ENCODE measurements around the gene SPINK9.
"Not testable (repeated sequence)": the region's sequence is repeated elsewhere in the genome, so short reads cannot be mapped to it uniquely, and the experiment has no call there.

Gene SPINK9

GRCh38 chr5:148335259-148335658, at the start of gene SPINK9:
TSS of gene SPINK9 (plus strand) at chr5:148335559. CDS start at chr5:148335614, 55 bp downstream.
- DNase-seq = no peak

- DNase-seq = no peak
Measured at GRCh38 chr5:148290271-148291195, 44.8 kb upstream of the SPINK9 start.

GRCh38 chr5:148297731-148298130, 37.6 kb upstream of the SPINK9 start:
- no peak for DNase-seq

GRCh38 chr5:148306446-148306845, 28.9 kb upstream of the SPINK9 start:
- no peak for DNase-seq

GRCh38 chr5:148309019-148309418, 26.3 kb upstream of the SPINK9 start:
- no peak for DNase-seq

GRCh38 chr5:148309746-148310145, 25.6 kb upstream of the SPINK9 start:
- no peak for DNase-seq

- DNase-seq = no peak
Measured at GRCh38 chr5:148311484-148311883, 23.9 kb upstream of the SPINK9 start.

- DNase-seq = no peak
Measured at GRCh38 chr5:148312153-148312552, 23.2 kb upstream of the SPINK9 start, which contains the start of gene SPINK7. TSS of gene SPINK7 (plus strand) at chr5:148312423. CDS start at chr5:148312484, 61 bp downstream.

- DNase-seq = no peak
Measured at GRCh38 chr5:148314187-148314586, 21.2 kb upstream of the SPINK9 start.

GRCh38 chr5:148314731-148315130, 20.6 kb upstream of the SPINK9 start:
- DNase-seq = no peak

GRCh38 chr5:148320011-148320963, 15.1 kb upstream of the SPINK9 start:
- DNase-seq = not testable (repeated sequence)

- no peak for DNase-seq
Measured at GRCh38 chr5:148333262-148333849, 2.0 kb upstream of the SPINK9 start.

GRCh38 chr5:148336704-148337435, 1.5 kb downstream of the SPINK9 start:
- DNase-seq = no peak

- DNase-seq = no peak
Measured at GRCh38 chr5:148342371-148343045, 7.1 kb downstream of the SPINK9 start.

GRCh38 chr5:148343046-148343407, 7.7 kb downstream of the SPINK9 start:
- no peak for DNase-seq

- DNase-seq = no peak
Measured at GRCh38 chr5:148343603-148344487, 8.5 kb downstream of the SPINK9 start.

GRCh38 chr5:148347706-148348105, 12.3 kb downstream of the SPINK9 start:
- DNase-seq = no peak

GRCh38 chr5:148352696-148353095, 17.3 kb downstream of the SPINK9 start:
- DNase-seq = no peak

- no peak for DNase-seq
Measured at GRCh38 chr5:148353634-148354033, 18.3 kb downstream of the SPINK9 start.

GRCh38 chr5:148364343-148364742, 29.0 kb downstream of the SPINK9 start:
- no peak for DNase-seq

- DNase-seq = no peak
Measured at GRCh38 chr5:148368299-148368698, 32.9 kb downstream of the SPINK9 start.
